ENCODE results near the gene THG1L. TPM values are rescaled to one million over a fixed set of nuclear protein-coding genes. Genes with fewer than 3 reads are reported as not detected.

Gene THG1L
- polyA plus RNA-seq, 3 donors from 2014 or later, result 1.4 to 3.8 (median 3.6) TPM

- H3K27me3 Mint-ChIP-seq (ENCODE audit: low read depth in 3 of 3), result peaks cover 4 to 9% (median 8%) of the 10 kb centered on the region in 3 donors
- DNase-seq, result no peak
- H3K4me1 Mint-ChIP-seq, result peaks cover 15 to 20% of the 10 kb centered on the region in 2 donors
- peaks cover 7 to 28% (median 22%) of the 10 kb centered on the region in 3 donors for H3K36me3 Mint-ChIP-seq
- H3K9me3 Mint-ChIP-seq, result no peaks in the 10 kb centered on the region
- no peak overlapping the region for H3K4me3 Mint-ChIP-seq
- no peak overlapping the region for H3K27ac Mint-ChIP-seq
Measured at GRCh38 chr5:157735991-157736390, 4.8 kb downstream of the THG1L start.

- Mint-ChIP-seq H3K27ac (no peak overlapping the region), H3K4me1 (peaks cover 14 to 16% of the 10 kb centered on the region in 2 donors), H3K36me3 (peaks cover 4 to 25% (median 19%) of the 10 kb centered on the region in 3 donors), H3K27me3 (ENCODE audit: low read depth in 3 of 3) (peaks cover 0 to 7% (median 2%) of the 10 kb centered on the region in 3 donors), H3K4me3 (no peak overlapping the region), H3K9me3 (no peaks in the 10 kb centered on the region)
- DNase-seq, result no peak
Measured at GRCh38 chr5:157739388-157740228, 8.4 kb downstream of the THG1L start.

- DNase-seq, result no peak
- no peak overlapping the region for H3K27ac Mint-ChIP-seq
- H3K4me3 Mint-ChIP-seq, result no peak overlapping the region
- peaks cover 18 to 22% of the 10 kb centered on the region in 2 donors for H3K4me1 Mint-ChIP-seq
- H3K9me3 Mint-ChIP-seq, result no peaks in the 10 kb centered on the region
- H3K27me3 Mint-ChIP-seq (ENCODE audit: low read depth in 3 of 3), result peaks cover 0 to 7% (median 2%) of the 10 kb centered on the region in 3 donors
- peaks cover 4 to 24% (median 19%) of the 10 kb centered on the region in 3 donors for H3K36me3 Mint-ChIP-seq
Measured at GRCh38 chr5:157740229-157740610, 9.0 kb downstream of the THG1L start.

GRCh38 chr5:157741131-157741530 lies 9.9 kb downstream of the THG1L start:
- H3K27me3 Mint-ChIP-seq (ENCODE audit: low read depth in 3 of 3), result peaks cover 0 to 7% (median 2%) of the 10 kb centered on the region in 3 donors
- no peak for DNase-seq
- H3K4me1 Mint-ChIP-seq, result peaks cover 21 to 27% of the 10 kb centered on the region in 2 donors
- H3K9me3 Mint-ChIP-seq, result no peaks in the 10 kb centered on the region
- H3K36me3 Mint-ChIP-seq, result peaks cover 4 to 19% (median 13%) of the 10 kb centered on the region in 3 donors
- H3K27ac Mint-ChIP-seq, result no peak overlapping the region
- no peak overlapping the region for H3K4me3 Mint-ChIP-seq

- Mint-ChIP-seq H3K27ac (peak within 1 kb of the TSS; percentile 29 to 92 (median 84)), H3K4me1 (peaks cover 21 to 27% of the 10 kb centered on the region in 2 donors), H3K27me3 (ENCODE audit: low read depth in 3 of 3) (peaks cover 0 to 7% (median 2%) of the 10 kb centered on the region in 3 donors), H3K4me3 (peak within 1 kb of the TSS; percentile 87 to 97 (median 93)), H3K36me3 (peaks cover 0 to 6% (median 1%) of the 10 kb centered on the region in 3 donors), H3K9me3 (no peaks in the 10 kb centered on the region)
- DNase-seq, result peak; percentile 86 to 91 (median 90)
Measured at GRCh38 chr5:157743163-157744050, 12.2 kb downstream of the THG1L start, which contains the start of gene LSM11. Gene LSM11 (plus strand): TSS chr5:157743712. CDS start chr5:157743751, 39 bp downstream.

- H3K4me3 Mint-ChIP-seq, result peak overlapping the region; percentile 87 to 97 (median 91)
- peaks cover 0 to 7% (median 2%) of the 10 kb centered on the region in 3 donors for H3K27me3 Mint-ChIP-seq (ENCODE audit: low read depth in 3 of 3)
- H3K9me3 Mint-ChIP-seq, result no peaks in the 10 kb centered on the region
- peak in 1 of 3 donors; percentile 36 for DNase-seq
- H3K27ac Mint-ChIP-seq, result peak overlapping the region; percentile 29 to 92 (median 84)
- H3K36me3 Mint-ChIP-seq, result peaks cover 0 to 2% (median 0%) of the 10 kb centered on the region in 3 donors
- peaks cover 22 to 27% of the 10 kb centered on the region in 2 donors for H3K4me1 Mint-ChIP-seq
Measured at GRCh38 chr5:157744051-157745011, 13.1 kb downstream of the THG1L start.

GRCh38 chr5:157745041-157745456 lies 13.8 kb downstream of the THG1L start:
- DNase-seq, result no peak
- Mint-ChIP-seq H3K4me1 (peaks cover 22 to 27% of the 10 kb centered on the region in 2 donors), H3K27ac (peak overlapping the region in 1 of 6 donors; percentile 69), H3K4me3 (peak overlapping the region; percentile 87 to 97 (median 91)), H3K27me3 (ENCODE audit: low read depth in 3 of 3) (peaks cover 0 to 7% (median 2%) of the 10 kb centered on the region in 3 donors), H3K9me3 (no peaks in the 10 kb centered on the region), H3K36me3 (no peaks in the 10 kb centered on the region)

- H3K36me3 Mint-ChIP-seq, result no peaks in the 10 kb centered on the region
- no peaks in the 10 kb centered on the region for H3K9me3 Mint-ChIP-seq
- DNase-seq, result no peak
- no peak overlapping the region for H3K27ac Mint-ChIP-seq
- H3K4me1 Mint-ChIP-seq, result peaks cover 21 to 27% of the 10 kb centered on the region in 2 donors
- H3K27me3 Mint-ChIP-seq (ENCODE audit: low read depth in 3 of 3), result peaks cover 0 to 5% (median 2%) of the 10 kb centered on the region in 3 donors
- no peak overlapping the region for H3K4me3 Mint-ChIP-seq
Measured at GRCh38 chr5:157747173-157747740, 16.0 kb downstream of the THG1L start.

GRCh38 chr5:157747766-157748700 lies 16.8 kb downstream of the THG1L start:
- Mint-ChIP-seq H3K27me3 (ENCODE audit: low read depth in 3 of 3) (peaks cover 0 to 4% (median 2%) of the 10 kb centered on the region in 3 donors), H3K9me3 (no peaks in the 10 kb centered on the region), H3K27ac (no peak overlapping the region), H3K36me3 (peaks cover 0 to 4% (median 4%) of the 10 kb centered on the region in 3 donors), H3K4me1 (peaks cover 16 to 21% of the 10 kb centered on the region in 2 donors), H3K4me3 (no peak overlapping the region)
- DNase-seq, result no peak

- no peaks in the 10 kb centered on the region for H3K9me3 Mint-ChIP-seq
- H3K36me3 Mint-ChIP-seq, result peaks cover 0 to 11% (median 4%) of the 10 kb centered on the region in 3 donors
- H3K27ac Mint-ChIP-seq, result no peak overlapping the region
- peaks cover 0 to 2% (median 1%) of the 10 kb centered on the region in 3 donors for H3K27me3 Mint-ChIP-seq (ENCODE audit: low read depth in 3 of 3)
- H3K4me1 Mint-ChIP-seq, result peaks cover 13 to 17% of the 10 kb centered on the region in 2 donors
- no peak overlapping the region for H3K4me3 Mint-ChIP-seq
- DNase-seq, result no peak
Measured at GRCh38 chr5:157748760-157749461, 17.7 kb downstream of the THG1L start.

GRCh38 chr5:157749462-157749799 lies 18.2 kb downstream of the THG1L start:
- no peak for DNase-seq

More at GRCh38 chr5:157749462-157749799, 18.2 kb downstream of the THG1L start:
- no peak overlapping the region for H3K4me3 Mint-ChIP-seq
- peaks cover 10 to 13% of the 10 kb centered on the region in 2 donors for H3K4me1 Mint-ChIP-seq
- H3K27me3 Mint-ChIP-seq (ENCODE audit: low read depth in 3 of 3), result no peaks in the 10 kb centered on the region
- H3K36me3 Mint-ChIP-seq, result peaks cover 0 to 12% (median 4%) of the 10 kb centered on the region in 3 donors
- no peaks in the 10 kb centered on the region for H3K9me3 Mint-ChIP-seq
- peak overlapping the region in 1 of 6 donors; percentile 30 for H3K27ac Mint-ChIP-seq
